Caco-2 (cell line): ENCODE measurements around the gene MT1A. TPM values are rescaled to one million over a fixed set of nuclear protein-coding genes. Genes with fewer than 3 reads are reported as not detected.

Source experiments
- BruUV-seq: library from RNA; stranded (reverse); fragments of 400-500 nt; replicated peaks from 2 replicates; lab custom pipeline; 2021; lab: Mats Ljungman, UMichigan
- CTCF ChIA-PET: fragments of 300-600 bp; sonication (Branson Sonifier 250); formaldehyde crosslinking; loops from one replicate; lab custom pipeline; 2022; ENCODE audit warnings: antibody characterized with exemption; lab: Charles Lee
- POLR2A ChIA-PET: fragments of 300-600 bp; sonication (Branson Sonifier 250); formaldehyde crosslinking; loops from one replicate; lab custom pipeline; 2022; ENCODE audit warnings: antibody characterized with exemption; lab: Charles Lee
- DNase-seq, 2 experiments: peaks; one replicate each; pipeline versions ENCODE4 v3.0.0 to v3.0.0-alpha.2; 2020 to 2022
- H3K27me3 ChIP-seq: replicated peaks from 2 replicates; pipeline ENCODE4 v1.6.0; 2011; ENCODE audit warnings: low read length; ENCODE audit not compliant: control insufficient read depth, insufficient read depth
- H3K36me3 ChIP-seq: 2 replicates; pipeline ENCODE4 v1.5.1; 2011; ENCODE audit warnings: low read length; ENCODE audit not compliant: control insufficient read depth, insufficient read depth
- H3K4me1 ChIP-seq: fragments of 250-450 bp; sonication (Bioruptor Pico); 2 replicates; pipeline ENCODE4 v1.5.1; 2020; ENCODE audit warnings: mild to moderate bottlenecking
- H3K4me3 ChIP-seq: 2 replicates; pipeline ENCODE4 v1.5.1; 2011; ENCODE audit warnings: low read depth, mild to moderate bottlenecking, control low read depth, low read length
- H3K9me3 ChIP-seq: fragments of 250-450 bp; sonication (Bioruptor Pico); 2 replicates; pipeline ENCODE4 v1.5.1; 2020; ENCODE audit warnings: mild to moderate bottlenecking, moderate library complexity
- H3K27ac Mint-ChIP-seq: one replicate; pipeline ENCODE4 v1.8.0; 2022; ENCODE audit warnings: mixed read lengths; ENCODE audit not compliant: unreplicated experiment
- H3K27me3 Mint-ChIP-seq: one replicate; pipeline ENCODE4 v1.8.0; 2022; ENCODE audit warnings: mixed read lengths; ENCODE audit not compliant: insufficient read depth, unreplicated experiment
- H3K36me3 Mint-ChIP-seq: one replicate; pipeline ENCODE4 v1.8.0; 2022; ENCODE audit warnings: mild to moderate bottlenecking, mixed read lengths; ENCODE audit not compliant: insufficient read depth, unreplicated experiment
- H3K4me1 Mint-ChIP-seq: one replicate; pipeline ENCODE4 v1.8.0; 2022; ENCODE audit warnings: low read depth, mixed read lengths; ENCODE audit not compliant: unreplicated experiment
- H3K4me3 Mint-ChIP-seq: one replicate; pipeline ENCODE4 v1.8.0; 2022; ENCODE audit warnings: mild to moderate bottlenecking, moderate library complexity, mixed read lengths; ENCODE audit not compliant: unreplicated experiment
- H3K9me3 Mint-ChIP-seq: one replicate; pipeline ENCODE4 v1.8.0; 2022; ENCODE audit warnings: mixed read lengths; ENCODE audit not compliant: unreplicated experiment
- intact Hi-C: fragments of 100-400 bp; cut with micrococcal nuclease; formaldehyde crosslinking; loops from one replicate; pipeline ENCODE4 v1.10.0; 2022; ENCODE audit not compliant: unreplicated experiment
- total RNA-seq: library from RNA; stranded (reverse); gene quantifications from 2 replicates; pipeline ENCODE4 v1.2.3, GENCODE V29; 2022
- TF ChIP-seq, protein P1 (sequence below), 2 experiments: fragments of 200-600 bp in 1 of 2; IDR thresholded peaks; 1 replicate in 1 of 2; 2 replicates in 1 of 2; pipeline versions ENCODE4 v1.5.1 to v1.8.0; 2011 to 2022; ENCODE audit warnings: antibody characterized with exemption in 1 of 2, control low read depth in 1 of 2, inconsistent platforms in 1 of 2, low read depth in 1 of 2, low read length in 1 of 2, mild to moderate bottlenecking in 1 of 2, moderate library complexity in 1 of 2; ENCODE audit not compliant: insufficient read depth in 1 of 2, severe bottlenecking in 1 of 2, unreplicated experiment in 1 of 2

Gene MT1A
- total RNA-seq, 1 experiment from 2014 or later: 2.5 TPM

DNA sequence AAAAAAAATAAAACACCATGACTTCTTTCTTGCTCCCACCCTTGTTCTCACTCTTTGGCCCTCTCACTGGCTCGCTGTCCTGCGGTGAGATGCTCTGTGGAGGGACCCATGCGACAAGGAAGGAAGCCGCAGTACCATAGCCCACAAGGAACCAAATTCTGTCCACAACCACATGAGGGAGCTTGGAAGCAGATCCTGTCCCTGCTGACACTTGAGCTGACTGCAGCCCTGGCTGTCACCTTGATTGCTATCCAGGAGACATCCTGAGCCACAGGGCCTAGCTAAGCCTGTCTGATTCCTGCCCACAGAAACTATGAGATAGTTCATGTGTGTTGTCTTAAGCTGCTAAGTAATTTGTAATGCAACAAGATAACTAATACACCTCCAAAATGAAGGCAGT, 34.9 kb upstream of the MT1A start:
- Histone ChIP-seq H3K36me3 (no peaks in the 10 kb centered on the region), H3K4me1 (peaks cover 6% of the 10 kb centered on the region; the same call in 1 of the 2 replicates), H3K4me3 (no peak overlapping the region), H3K27me3 (no peaks in the 10 kb centered on the region), H3K9me3 (no peaks in the 10 kb centered on the region)
- ChIA-PET POLR2A (interaction anchor here (1.0 kb wide), 1 partner anchor 98 kb away, joined by 3 read pairs; no protein-coding TSS in a partner anchor), CTCF (interaction anchor here (0.6 to 5.3 kb wide), 15 partner anchors 12 to 186 kb away, joined by 3 to 95 read pairs (median 4); no protein-coding TSS in a partner anchor)
- peak; percentile 76 to 77 for DNase-seq
- intact Hi-C loops: loop anchor here (1.0 kb wide), 2 partner anchors 71 to 99 kb away; no protein-coding TSS in a partner anchor
- Mint-ChIP-seq H3K36me3 (no peaks in the 10 kb centered on the region), H3K4me3 (no peak overlapping the region), H3K4me1 (peaks cover 14% of the 10 kb centered on the region), H3K27ac (no peak overlapping the region), H3K9me3 (no peaks in the 10 kb centered on the region), H3K27me3 (peaks cover 9% of the 10 kb centered on the region)
- TF ChIP-seq, protein P1, sequence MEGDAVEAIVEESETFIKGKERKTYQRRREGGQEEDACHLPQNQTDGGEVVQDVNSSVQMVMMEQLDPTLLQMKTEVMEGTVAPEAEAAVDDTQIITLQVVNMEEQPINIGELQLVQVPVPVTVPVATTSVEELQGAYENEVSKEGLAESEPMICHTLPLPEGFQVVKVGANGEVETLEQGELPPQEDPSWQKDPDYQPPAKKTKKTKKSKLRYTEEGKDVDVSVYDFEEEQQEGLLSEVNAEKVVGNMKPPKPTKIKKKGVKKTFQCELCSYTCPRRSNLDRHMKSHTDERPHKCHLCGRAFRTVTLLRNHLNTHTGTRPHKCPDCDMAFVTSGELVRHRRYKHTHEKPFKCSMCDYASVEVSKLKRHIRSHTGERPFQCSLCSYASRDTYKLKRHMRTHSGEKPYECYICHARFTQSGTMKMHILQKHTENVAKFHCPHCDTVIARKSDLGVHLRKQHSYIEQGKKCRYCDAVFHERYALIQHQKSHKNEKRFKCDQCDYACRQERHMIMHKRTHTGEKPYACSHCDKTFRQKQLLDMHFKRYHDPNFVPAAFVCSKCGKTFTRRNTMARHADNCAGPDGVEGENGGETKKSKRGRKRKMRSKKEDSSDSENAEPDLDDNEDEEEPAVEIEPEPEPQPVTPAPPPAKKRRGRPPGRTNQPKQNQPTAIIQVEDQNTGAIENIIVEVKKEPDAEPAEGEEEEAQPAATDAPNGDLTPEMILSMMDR (IDR thresholded peaks at IDR 0.05; ENCODE audit: insufficient read depth in 1 of 2, low read depth in 1 of 2, low read length in 1 of 2, severe bottlenecking in 1 of 2, unreplicated experiment in 1 of 2): peak; percentile 57 to 88
- BruUV-seq: no TSS peak

DNA sequence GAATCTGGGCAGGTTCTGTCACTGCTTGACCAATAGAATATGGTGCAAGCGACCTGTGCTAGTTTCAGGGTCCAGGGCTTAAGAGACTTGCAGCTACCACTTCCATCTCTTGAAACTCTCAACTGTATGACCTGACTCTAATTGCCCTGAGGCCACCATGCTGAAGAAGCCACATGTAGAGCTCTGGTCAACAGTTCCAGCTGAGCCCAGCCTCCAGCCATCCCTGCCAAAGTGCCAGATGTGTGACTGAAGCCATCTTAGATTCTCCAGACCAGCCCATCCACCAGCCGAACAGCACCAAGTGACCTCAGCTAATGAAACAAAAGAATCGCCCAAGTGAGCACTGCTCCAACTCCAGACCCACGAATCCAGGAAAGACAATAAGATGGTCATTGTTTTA, 33.5 kb upstream of the MT1A start:
- H3K27ac Mint-ChIP-seq: no peak overlapping the region
- no peaks in the 10 kb centered on the region for H3K9me3 Mint-ChIP-seq
- POLR2A ChIA-PET: interaction anchor here (0.5 kb wide), 1 partner anchor 13 kb away, joined by 3 read pairs; no protein-coding TSS in a partner anchor
- no peaks in the 10 kb centered on the region for H3K9me3 ChIP-seq
- no peak overlapping the region for H3K4me3 ChIP-seq
- H3K4me1 ChIP-seq: peaks cover 11% of the 10 kb centered on the region; the same call in 1 of the 2 replicates
- DNase-seq: no peak
- intact Hi-C loops: loop anchor here (5.0 kb wide), 1 partner anchor 52 kb away; the partner anchor contains the start of gene MT1F
- no peaks in the 10 kb centered on the region; the same call in 1 of the 2 replicates for H3K27me3 ChIP-seq
- peaks cover 25% of the 10 kb centered on the region for H3K4me1 Mint-ChIP-seq
- TF ChIP-seq, protein P1 (IDR thresholded peaks at IDR 0.05; ENCODE audit: insufficient read depth in 1 of 2, low read depth in 1 of 2, low read length in 1 of 2, severe bottlenecking in 1 of 2, unreplicated experiment in 1 of 2): no peak
- BruUV-seq: no TSS peak
- no peaks in the 10 kb centered on the region for H3K36me3 Mint-ChIP-seq
- no peak overlapping the region for H3K4me3 Mint-ChIP-seq
- no peaks in the 10 kb centered on the region for H3K36me3 ChIP-seq
- peaks cover 9% of the 10 kb centered on the region for H3K27me3 Mint-ChIP-seq
- CTCF ChIA-PET: interaction anchor here (1.8 to 5.3 kb wide), 2 partner anchors 18 to 97 kb away, joined by 4 to 95 read pairs; no protein-coding TSS in a partner anchor

DNA sequence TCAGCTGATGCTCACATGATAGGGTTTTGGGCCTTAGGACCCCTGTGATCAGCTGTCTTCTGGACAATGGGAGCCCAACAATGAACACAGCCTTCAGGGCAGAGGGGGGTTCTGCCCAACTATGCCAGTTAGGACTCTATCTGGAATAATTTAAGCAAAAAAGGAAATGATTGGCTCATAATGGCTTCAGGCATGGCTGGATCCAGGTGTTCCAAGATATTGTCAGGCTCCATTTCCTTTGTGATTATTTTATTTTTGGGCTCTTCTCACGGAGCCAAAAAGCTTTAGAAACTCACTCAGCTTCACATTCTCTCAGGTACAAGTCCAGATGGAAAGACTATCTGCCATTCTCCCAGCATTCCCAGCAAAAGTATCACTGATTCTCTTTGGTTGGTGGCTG, 33.0 kb upstream of the MT1A start:
- Mint-ChIP-seq H3K27ac (no peak overlapping the region), H3K4me1 (peaks cover 21% of the 10 kb centered on the region), H3K36me3 (no peaks in the 10 kb centered on the region), H3K9me3 (no peaks in the 10 kb centered on the region), H3K4me3 (no peak overlapping the region), H3K27me3 (peaks cover 8% of the 10 kb centered on the region)
- Histone ChIP-seq H3K27me3 (no peaks in the 10 kb centered on the region; the same call in 1 of the 2 replicates), H3K4me1 (peaks cover 11% of the 10 kb centered on the region; the same call in 1 of the 2 replicates), H3K9me3 (no peaks in the 10 kb centered on the region), H3K4me3 (no peak overlapping the region), H3K36me3 (no peaks in the 10 kb centered on the region)
- TF ChIP-seq, protein P1 (IDR thresholded peaks at IDR 0.05; ENCODE audit: insufficient read depth in 1 of 2, low read depth in 1 of 2, low read length in 1 of 2, severe bottlenecking in 1 of 2, unreplicated experiment in 1 of 2): no peak
- no peak for DNase-seq
- POLR2A ChIA-PET: interaction anchor here (0.5 kb wide), 1 partner anchor 59 kb away, joined by 4 read pairs; no protein-coding TSS in a partner anchor
- CTCF ChIA-PET: interaction anchor here (1.8 to 5.3 kb wide), 2 partner anchors 17 to 96 kb away, joined by 4 to 95 read pairs; no protein-coding TSS in a partner anchor
- BruUV-seq: no TSS peak
- intact Hi-C loops: loop anchor here (5.0 kb wide), 1 partner anchor 52 kb away; the partner anchor contains the start of gene MT1F
